CD4-positive, alpha-beta memory T cell (primary cell): ENCODE measurements around the gene LRPAP1. TPM values are rescaled to one million over a fixed set of nuclear protein-coding genes. Genes with fewer than 3 reads are reported as not detected.
A peak's percentile ranks its signal among the peaks of the same experiment; 100 is the strongest.

Experiments
- CTCF ChIA-PET: fragments of 350-600 bp; sonication (Branson Sonifier 250); formaldehyde crosslinking; loops from one replicate; lab custom pipeline; 2021; ENCODE audit warnings: inconsistent platforms; ENCODE audit not compliant: partially characterized antibody; lab: Charles Lee
- POLR2A ChIA-PET: fragments of 350-600 bp; sonication (Branson Sonifier 250); formaldehyde crosslinking; loops from one replicate; lab custom pipeline; 2021; ENCODE audit not compliant: partially characterized antibody; lab: Charles Lee
- DNase-seq, 5 donors: peaks; one replicate each; pipeline versions ENCODE4 v3.0.0 to v3.0.0-alpha.2; 2020 to 2022; ENCODE audit warnings: mixed read lengths in 1 of 5
- H3K27ac ChIP-seq: one replicate; pipeline ENCODE4 v1.7.0; 2013; ENCODE audit warnings: low read depth, low read length
- H3K27me3 ChIP-seq: 2 replicates; pipeline ENCODE4 v1.7.0; 2013; ENCODE audit warnings: mild to moderate bottlenecking, low read length, moderate library complexity; ENCODE audit not compliant: insufficient read depth
- H3K36me3 ChIP-seq: 2 replicates; pipeline ENCODE4 v1.7.0; 2013; ENCODE audit warnings: mild to moderate bottlenecking, low read length, moderate library complexity; ENCODE audit not compliant: insufficient read depth
- H3K4me1 ChIP-seq: 2 replicates; pipeline ENCODE4 v1.7.0; 2013; ENCODE audit warnings: mild to moderate bottlenecking, low read length, moderate library complexity; ENCODE audit not compliant: insufficient read depth
- H3K4me3 ChIP-seq, 2 donors: one replicate each; pipeline ENCODE4 v1.7.0; 2013; ENCODE audit warnings: low read length in 2 of 2, mild to moderate bottlenecking in 1 of 2
- H3K9me3 ChIP-seq, 2 donors: one replicate each; pipeline ENCODE4 v1.7.0; 2013; ENCODE audit warnings: low read length in 2 of 2, control low read depth in 1 of 2; ENCODE audit not compliant: control insufficient read depth in 1 of 2
- H3K27ac Mint-ChIP-seq, 7 donors: one replicate each; pipeline ENCODE4 v1.8.0; 2020 to 2021; ENCODE audit warnings: mixed read lengths in 7 of 7, mild to moderate bottlenecking in 6 of 7, inconsistent platforms in 3 of 7, moderate library complexity in 3 of 7
- H3K27me3 Mint-ChIP-seq, 2 donors: one replicate each; pipeline ENCODE4 v1.8.0; 2020 to 2021; ENCODE audit warnings: mixed read lengths in 2 of 2
- H3K36me3 Mint-ChIP-seq, 2 donors: one replicate each; pipeline ENCODE4 v1.8.0; 2020 to 2021; ENCODE audit warnings: mixed read lengths in 2 of 2, inconsistent platforms in 1 of 2, mild to moderate bottlenecking in 1 of 2
- H3K4me1 Mint-ChIP-seq, 4 donors: one replicate each; pipeline ENCODE4 v1.8.0; 2020 to 2021; ENCODE audit warnings: mixed read lengths in 4 of 4, mild to moderate bottlenecking in 1 of 4
- H3K4me3 Mint-ChIP-seq, 8 donors: one replicate each; pipeline ENCODE4 v1.8.0; 2020 to 2021; ENCODE audit warnings: mixed read lengths in 8 of 8, mild to moderate bottlenecking in 7 of 8, moderate library complexity in 6 of 8, inconsistent platforms in 3 of 8
- H3K9me3 Mint-ChIP-seq, 8 donors: one replicate each; pipeline ENCODE4 v1.8.0; 2020 to 2021; ENCODE audit warnings: mixed read lengths in 8 of 8, mild to moderate bottlenecking in 5 of 8, inconsistent platforms in 3 of 8, moderate library complexity in 1 of 8
- intact Hi-C: fragments of 100-400 bp; cut with micrococcal nuclease; formaldehyde crosslinking; loops from one replicate; pipeline ENCODE4 v1.15.1; 2023
- polyA plus RNA-seq, 2 donors: library from polyadenylated mRNA; unstranded; fragments of 300-500 nt; fragmentation: Illumina TruSeq; gene quantifications; one replicate each; pipeline ENCODE4 v1.2.3, GENCODE V29; 2021
- total RNA-seq, 2 experiments: library from RNA; stranded (reverse); gene quantifications; one replicate each; pipeline ENCODE4 v1.2.3, GENCODE V29; 2021

The LRPAP1 gene
- total and polyA plus RNA-seq, 4 experiments from 2014 or later, result 84.7 to 122 (median 91.1) TPM

DNA sequence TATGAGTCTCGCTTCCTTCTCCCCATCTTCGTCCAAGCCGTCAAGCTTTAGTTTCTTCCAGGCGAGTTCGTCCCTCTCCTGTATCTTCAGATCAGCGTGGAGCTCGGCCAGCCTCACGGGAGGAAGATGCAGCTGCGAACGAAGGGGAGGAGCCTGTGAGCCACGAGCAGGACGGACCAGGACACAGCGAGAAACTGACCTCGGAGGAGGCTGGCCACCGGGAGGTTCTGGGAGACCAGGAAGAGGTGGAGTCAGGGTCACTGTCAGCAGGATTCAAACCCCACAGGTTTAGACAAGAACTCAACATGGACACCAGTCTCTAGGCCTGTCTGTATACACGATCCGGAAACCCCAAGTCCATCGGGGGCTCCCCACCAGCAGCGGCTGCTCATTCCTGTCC lies 7.3 kb downstream of the LRPAP1 start:
- H3K36me3 ChIP-seq, result peaks cover 52% of the 10 kb centered on the region

DNA sequence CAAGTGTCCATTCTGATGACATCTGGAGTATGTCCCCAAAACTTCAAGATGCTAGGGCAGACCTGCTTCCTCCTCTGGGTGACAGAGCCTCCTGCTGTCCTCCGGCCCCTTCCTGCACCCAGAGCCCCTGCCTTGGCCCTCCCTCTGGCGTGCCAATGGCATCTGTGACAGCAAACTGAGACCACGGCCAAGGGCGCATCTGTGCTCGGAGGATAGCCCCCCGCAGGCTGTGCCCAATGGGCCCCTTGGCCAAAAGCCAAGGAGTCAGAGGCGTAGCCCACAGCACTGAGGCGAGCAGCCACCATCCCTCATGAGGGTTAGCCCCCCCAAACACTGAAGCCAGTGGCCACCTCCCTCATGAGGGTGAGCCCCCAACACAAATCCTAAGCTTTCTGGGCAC lies 7.9 kb downstream of the LRPAP1 start:
- Histone ChIP-seq H3K4me3 (no peak overlapping the region), H3K36me3 (peaks cover 54% of the 10 kb centered on the region), H3K27me3 (no peaks in the 10 kb centered on the region), H3K27ac (no peak overlapping the region), H3K4me1 (peaks cover 6% of the 10 kb centered on the region), H3K9me3 (no peaks in the 10 kb centered on the region)
- intact Hi-C loops, result no loop called here
- H3K4me3 Mint-ChIP-seq, result no peak overlapping the region
- no peak for DNase-seq
- no peak overlapping the region for H3K27ac Mint-ChIP-seq
- H3K36me3 Mint-ChIP-seq, result peaks cover 21 to 50% of the 10 kb centered on the region in 2 donors
- no peaks in the 10 kb centered on the region for H3K27me3 Mint-ChIP-seq
- POLR2A ChIA-PET, result no interaction called here
- CTCF ChIA-PET, result no interaction called here
- H3K4me1 Mint-ChIP-seq, result peaks cover 5 to 26% (median 10%) of the 10 kb centered on the region in 4 donors
- H3K9me3 Mint-ChIP-seq, result peaks cover 0 to 3% (median 0%) of the 10 kb centered on the region in 8 donors

More for the DNA sequence above, 7.3 kb downstream of the LRPAP1 start:
- Mint-ChIP-seq H3K9me3 (peaks cover 0 to 3% (median 0%) of the 10 kb centered on the region in 8 donors), H3K27me3 (no peaks in the 10 kb centered on the region), H3K4me1 (peaks cover 10 to 32% (median 15%) of the 10 kb centered on the region in 4 donors), H3K4me3 (no peak overlapping the region), H3K27ac (no peak overlapping the region), H3K36me3 (peaks cover 21 to 50% of the 10 kb centered on the region in 2 donors)
- POLR2A ChIA-PET, result no interaction called here
- H3K27me3 ChIP-seq, result no peaks in the 10 kb centered on the region
- no peak for DNase-seq
- no peak overlapping the region for H3K4me3 ChIP-seq
- peaks cover 10% of the 10 kb centered on the region for H3K4me1 ChIP-seq
- intact Hi-C loops, result no loop called here
- no peak overlapping the region for H3K27ac ChIP-seq
- no peaks in the 10 kb centered on the region for H3K9me3 ChIP-seq
- CTCF ChIA-PET, result no interaction called here

DNA sequence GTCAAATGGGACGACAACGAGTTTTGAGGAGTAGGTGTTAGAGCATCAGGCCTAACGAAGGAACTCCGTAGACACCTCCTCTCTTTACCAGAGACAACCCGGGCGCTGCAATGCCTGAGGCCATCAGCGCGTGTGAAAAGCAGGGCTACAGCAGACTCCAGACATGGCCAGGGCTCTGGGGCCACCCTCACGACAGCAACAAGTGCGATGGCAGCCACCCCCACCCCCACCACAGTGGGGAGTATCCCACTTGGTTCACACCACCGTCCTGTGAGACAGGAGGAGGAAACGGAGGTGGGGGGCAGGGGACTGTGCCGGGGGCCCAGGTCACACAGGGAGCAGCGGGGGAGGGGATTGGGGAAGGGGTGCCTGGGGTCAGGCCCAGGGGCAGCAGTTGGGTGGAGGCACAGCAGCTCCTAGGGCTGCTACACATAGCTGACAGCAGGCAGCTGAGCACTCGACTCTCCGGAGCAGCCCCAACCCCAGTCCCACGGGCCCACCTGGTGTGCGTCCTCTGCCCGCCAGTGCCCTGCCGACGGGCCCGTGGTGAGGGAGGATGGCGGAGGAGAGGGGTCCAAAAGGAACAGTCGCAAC lies 8.5 kb downstream of the LRPAP1 start:
- Histone ChIP-seq H3K4me3 (no peak overlapping the region), H3K9me3 (no peaks in the 10 kb centered on the region), H3K27me3 (no peaks in the 10 kb centered on the region), H3K27ac (no peak overlapping the region), H3K36me3 (peaks cover 59% of the 10 kb centered on the region), H3K4me1 (peaks cover 6% of the 10 kb centered on the region)
- Mint-ChIP-seq H3K27ac (no peak overlapping the region), H3K27me3 (no peaks in the 10 kb centered on the region), H3K9me3 (peaks cover 0 to 3% (median 0%) of the 10 kb centered on the region in 8 donors), H3K4me1 (peaks cover 5 to 20% (median 9%) of the 10 kb centered on the region in 4 donors), H3K4me3 (no peak overlapping the region), H3K36me3 (peaks cover 21 to 54% of the 10 kb centered on the region in 2 donors)
- intact Hi-C loops, result no loop called here
- CTCF ChIA-PET, result no interaction called here
- DNase-seq, result peak in 1 of 5 donors; percentile 31
- POLR2A ChIA-PET, result no interaction called here

DNA sequence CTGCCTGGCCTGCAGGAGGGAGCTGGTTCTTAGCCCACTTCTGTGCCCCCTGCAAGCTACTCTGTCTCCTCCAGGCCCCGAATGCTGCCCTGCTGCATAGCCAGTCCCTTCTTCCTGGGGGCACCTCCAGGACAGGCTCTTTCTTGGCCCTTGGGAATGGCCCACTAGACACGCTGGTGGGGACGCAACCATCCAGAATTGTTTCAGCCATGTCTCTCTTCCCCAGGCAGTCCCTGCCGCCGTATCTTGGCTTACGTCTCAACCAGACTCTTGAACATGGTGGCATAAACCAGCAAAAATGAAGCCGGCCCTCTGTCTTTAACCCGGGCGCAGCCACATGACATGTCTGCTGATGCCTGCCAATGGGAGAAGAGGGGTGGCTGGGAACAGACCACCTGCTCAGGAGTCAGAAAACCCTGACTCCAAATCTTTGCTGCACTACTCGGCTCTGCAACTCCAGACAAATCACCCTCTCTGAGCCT lies 9.0 kb downstream of the LRPAP1 start:
- H3K9me3 ChIP-seq, result no peaks in the 10 kb centered on the region
- H3K36me3 Mint-ChIP-seq, result peaks cover 22 to 53% of the 10 kb centered on the region in 2 donors
- peaks cover 5 to 15% (median 7%) of the 10 kb centered on the region in 4 donors for H3K4me1 Mint-ChIP-seq
- H3K27ac Mint-ChIP-seq, result no peak overlapping the region
- peaks cover 0 to 3% (median 0%) of the 10 kb centered on the region in 8 donors for H3K9me3 Mint-ChIP-seq
- H3K27ac ChIP-seq, result no peak overlapping the region
- no peak overlapping the region for H3K4me3 ChIP-seq
- no peak for DNase-seq
- ChIA-PET CTCF (no interaction called here), POLR2A (no interaction called here)
- no peaks in the 10 kb centered on the region for H3K27me3 ChIP-seq
- no peaks in the 10 kb centered on the region for H3K27me3 Mint-ChIP-seq
- no peak overlapping the region for H3K4me3 Mint-ChIP-seq
- intact Hi-C loops, result no loop called here
- H3K36me3 ChIP-seq, result peaks cover 53% of the 10 kb centered on the region
- peaks cover under 1% of the 10 kb centered on the region for H3K4me1 ChIP-seq

DNA sequence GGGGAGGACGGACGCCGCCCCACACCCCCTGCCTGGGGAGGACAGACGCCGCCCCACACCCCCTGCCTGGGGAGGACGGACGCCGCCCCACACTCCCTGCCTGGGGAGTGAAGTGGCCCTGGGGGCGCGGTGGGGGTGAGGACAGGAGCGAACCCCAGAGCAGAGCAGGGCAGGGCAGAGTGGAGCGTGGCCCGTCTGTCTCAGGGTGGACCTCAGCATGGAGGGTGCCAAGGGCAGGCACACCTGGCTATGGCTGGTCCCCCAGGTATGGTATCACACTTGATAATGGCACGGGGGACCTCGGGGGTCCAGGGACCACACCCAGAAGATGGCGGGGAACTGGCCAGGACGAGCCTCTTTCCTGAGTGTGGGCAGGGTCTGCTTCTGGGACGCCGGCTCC lies 9.6 kb downstream of the LRPAP1 start:
- DNase-seq, result no peak
- no peaks in the 10 kb centered on the region for H3K27me3 ChIP-seq
- H3K4me3 ChIP-seq, result no peak overlapping the region
- Mint-ChIP-seq H3K27me3 (no peaks in the 10 kb centered on the region), H3K9me3 (peaks cover 0 to 3% (median 0%) of the 10 kb centered on the region in 8 donors), H3K36me3 (peaks cover 24 to 53% of the 10 kb centered on the region in 2 donors), H3K4me3 (no peak overlapping the region), H3K27ac (no peak overlapping the region), H3K4me1 (peaks cover 3 to 9% (median 5%) of the 10 kb centered on the region in 4 donors)
- H3K27ac ChIP-seq, result no peak overlapping the region
- ChIA-PET POLR2A (no interaction called here), CTCF (no interaction called here)
- no peaks in the 10 kb centered on the region for H3K4me1 ChIP-seq
- H3K36me3 ChIP-seq, result peaks cover 52% of the 10 kb centered on the region
- intact Hi-C loops, result no loop called here
- no peaks in the 10 kb centered on the region for H3K9me3 ChIP-seq

DNA sequence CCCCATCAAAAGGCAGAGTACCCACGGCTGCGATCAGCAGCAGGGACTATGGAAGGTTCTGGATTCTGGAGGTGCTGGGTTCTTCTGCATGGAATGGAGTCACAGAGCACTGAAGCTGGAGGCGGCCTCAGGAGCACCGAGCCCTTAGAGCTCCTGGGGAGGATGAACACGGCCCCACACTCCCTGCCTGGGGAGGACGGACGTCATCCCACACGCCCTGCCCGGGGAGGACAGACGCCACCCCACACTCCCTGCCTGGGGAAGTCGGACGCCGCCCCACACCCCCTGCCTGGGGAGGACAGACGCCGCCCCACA lies 9.9 kb downstream of the LRPAP1 start:
- Histone ChIP-seq H3K4me3 (no peak overlapping the region), H3K4me1 (no peaks in the 10 kb centered on the region), H3K27ac (no peak overlapping the region), H3K9me3 (no peaks in the 10 kb centered on the region), H3K27me3 (no peaks in the 10 kb centered on the region), H3K36me3 (peaks cover 56% of the 10 kb centered on the region)
- peaks cover 0 to 3% (median 0%) of the 10 kb centered on the region in 8 donors for H3K9me3 Mint-ChIP-seq
- DNase-seq, result peak in 1 of 5 donors; percentile 13
- H3K27me3 Mint-ChIP-seq, result no peaks in the 10 kb centered on the region
- H3K4me3 Mint-ChIP-seq, result no peak overlapping the region
- H3K27ac Mint-ChIP-seq, result no peak overlapping the region
- H3K4me1 Mint-ChIP-seq, result peaks cover 3 to 7% (median 5%) of the 10 kb centered on the region in 4 donors
- H3K36me3 Mint-ChIP-seq, result peaks cover 28 to 57% of the 10 kb centered on the region in 2 donors
- CTCF ChIA-PET, result no interaction called here
- intact Hi-C loops, result no loop called here
- POLR2A ChIA-PET, result no interaction called here

DNA sequence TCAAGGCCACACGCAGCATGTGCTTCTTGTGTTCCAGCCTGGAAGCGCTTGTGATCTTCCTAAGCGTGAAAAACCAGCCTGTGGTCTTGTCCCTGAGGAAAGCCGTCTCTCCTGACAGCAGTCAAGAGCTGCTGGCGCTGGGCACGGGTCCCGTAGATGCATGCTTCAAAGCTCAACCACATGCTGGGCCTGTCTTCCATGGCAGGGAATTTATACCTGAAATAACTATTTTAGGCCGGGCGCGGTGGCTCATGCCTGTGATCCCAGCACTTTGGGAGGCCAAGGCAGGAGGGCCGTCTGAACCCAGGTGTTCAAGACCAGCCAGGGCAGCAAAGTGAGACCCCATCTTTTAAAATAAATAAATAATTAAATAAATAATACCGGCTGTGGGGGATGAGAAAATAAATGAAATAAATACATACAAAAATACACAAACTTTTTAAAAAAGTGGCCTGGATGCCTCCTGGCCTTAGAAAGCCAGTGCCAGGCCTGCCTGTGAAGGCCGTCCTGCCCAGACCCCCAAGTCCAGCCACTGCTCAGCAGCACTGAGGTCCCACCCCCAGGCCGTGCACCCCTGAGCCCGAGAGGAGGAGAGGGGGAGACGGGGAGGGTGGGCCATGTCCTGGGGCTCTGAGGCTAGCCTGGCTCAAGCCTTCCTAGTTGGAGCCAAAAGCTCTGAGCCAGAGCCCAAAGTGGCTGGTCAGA lies 10.4 kb downstream of the LRPAP1 start:
- CTCF ChIA-PET, result interaction anchor here (1.2 kb wide), 1 partner anchor 41 kb away, joined by 3 read pairs; no protein-coding TSS in a partner anchor
- POLR2A ChIA-PET, result no interaction called here
- H3K27ac Mint-ChIP-seq, result no peak overlapping the region
- peak in 1 of 5 donors; percentile 20 for DNase-seq
- H3K4me3 ChIP-seq, result no peak overlapping the region
- H3K36me3 ChIP-seq, result peaks cover 61% of the 10 kb centered on the region
- intact Hi-C loops, result no loop called here
- no peak overlapping the region for H3K27ac ChIP-seq
- H3K27me3 ChIP-seq, result no peaks in the 10 kb centered on the region
- peaks cover 0 to 3% (median 0%) of the 10 kb centered on the region in 8 donors for H3K9me3 Mint-ChIP-seq
- no peaks in the 10 kb centered on the region for H3K27me3 Mint-ChIP-seq
- no peaks in the 10 kb centered on the region for H3K4me1 ChIP-seq
- H3K4me1 Mint-ChIP-seq, result peaks cover 2 to 4% (median 4%) of the 10 kb centered on the region in 4 donors
- H3K9me3 ChIP-seq, result no peaks in the 10 kb centered on the region
- no peak overlapping the region for H3K4me3 Mint-ChIP-seq
- peaks cover 30 to 58% of the 10 kb centered on the region in 2 donors for H3K36me3 Mint-ChIP-seq
